ENCODE results near the gene PXT1.

- TF ChIP-seq PBX2 (CRISPR knock-in tag; IDR thresholded peaks at IDR 0.05; ENCODE audit: low read depth) (no peak), PBX2 (tag; conservative IDR thresholded peaks at IDR 0.05; ENCODE audit: low read depth) (no peak), ZNF24 (IDR thresholded peaks at IDR 0.05) (no peak), GTF2F1 (IDR thresholded peaks at IDR 0.05; ENCODE audit: low read depth, low read length) (no peak), CREB1 (IDR thresholded peaks at IDR 0.05) (no peak), CREB1 (CRISPR knock-in tag; IDR thresholded peaks at IDR 0.05) (no peak), RBBP5 (IDR thresholded peaks at IDR 0.05; ENCODE audit: borderline replicate concordance, insufficient read depth, low read length, poor library complexity, severe bottlenecking) (no peak), POLR2A (conservative IDR thresholded peaks at IDR 0.05) (no peak)
These were observed 25.0 kb upstream of the PXT1 start for GRCh38 chr6:36467625-36468024.
